Adrenal gland (tissue), 5 donors: ENCODE results near the gene SRPK3.

Source experiments
- CTCF ChIP-seq, 6 experiments: fragments of 450-650 bp in 4 of 6; fragments of 200-600 bp in 2 of 6; sonication (generic) in 1 of 6; IDR thresholded peaks; 1 replicate in 5 of 6; 2 replicates in 1 of 6; pipeline versions ENCODE4 v1.5.1 to v1.8.0; 2016 to 2021; ENCODE audit warnings: antibody characterized with exemption in 6 of 6, mild to moderate bottlenecking in 2 of 6, moderate library complexity in 1 of 6
- POLR2A ChIP-seq, 2 donors: fragments of 450-650 bp; IDR thresholded peaks; one replicate each; pipeline ENCODE4 v1.6.1; 2017; ENCODE audit warnings: antibody characterized with exemption in 2 of 2, mild to moderate bottlenecking in 2 of 2, moderate library complexity in 1 of 2
- donor health status: DM: no; HTN: no; CAD: no.

GRCh38 chrX:153825042-153825441 is 44.2 kb downstream of the SRPK3 start:
- TF ChIP-seq CTCF (IDR thresholded peaks at IDR 0.05) (no peak), POLR2A (IDR thresholded peaks at IDR 0.05) (no peak)
